ENCODE results near the gene NAGK. TPM values are rescaled to one million over a fixed set of nuclear protein-coding genes. Genes with fewer than 3 reads are reported as not detected.
"Not testable (repeated sequence)": the region's sequence is repeated elsewhere in the genome, so short reads cannot be mapped to it uniquely, and the experiment has no call there.

NAGK gene
- polyA plus RNA-seq, 10 donors: 60.5 to 79.4 (median 68.8) TPM

- DNase-seq: peak in 1 of 3 donors; percentile 72
Measured at GRCh38 chr2:71101656-71102055, 33.2 kb downstream of the NAGK start.

GRCh38 chr2:71102981-71103681, 34.7 kb downstream of the NAGK start:
- no peak for DNase-seq

GRCh38 chr2:71103809-71104208, 35.4 kb downstream of the NAGK start:
- no peak for DNase-seq

DNA sequence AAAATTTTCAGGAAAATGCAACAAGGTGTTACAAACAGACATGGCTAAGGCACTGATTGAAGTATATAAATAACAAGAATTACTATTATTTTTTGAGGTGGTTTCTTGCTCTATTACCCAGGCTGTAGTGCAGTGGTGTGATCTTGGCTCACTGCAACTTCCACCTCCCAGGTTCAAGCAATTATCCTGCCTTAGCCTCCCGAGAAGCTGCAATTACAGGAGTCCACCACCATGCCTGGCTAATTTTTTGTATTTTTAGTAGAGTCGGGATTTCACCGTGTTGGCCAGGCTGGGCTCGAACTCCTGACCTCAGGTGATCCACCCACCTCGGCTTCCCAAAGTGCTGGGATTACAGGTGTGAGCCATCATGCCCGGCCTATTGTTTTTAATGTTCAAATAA, 38.0 kb downstream of the NAGK start:
- not testable (repeated sequence) for DNase-seq

DNA sequence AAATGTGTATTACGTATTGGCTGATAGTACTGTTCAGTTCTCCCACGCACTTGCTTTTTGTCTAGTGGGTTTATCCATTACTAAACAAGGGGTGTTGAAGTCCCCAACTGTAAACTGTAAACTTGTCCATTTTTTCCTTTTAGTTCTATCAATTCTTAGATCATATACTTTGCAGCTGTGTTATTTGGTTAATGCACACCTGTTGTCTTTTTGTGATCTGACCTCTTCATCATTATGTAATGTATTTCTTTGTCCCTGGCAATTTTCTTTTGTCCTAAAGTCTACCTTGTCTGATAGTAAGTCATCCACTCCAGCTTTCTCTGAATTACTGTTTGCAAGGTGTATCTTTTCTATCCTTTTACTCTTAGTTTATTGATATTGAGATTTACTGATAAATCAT, 39.6 kb downstream of the NAGK start:
- DNase-seq: no peak

DNA sequence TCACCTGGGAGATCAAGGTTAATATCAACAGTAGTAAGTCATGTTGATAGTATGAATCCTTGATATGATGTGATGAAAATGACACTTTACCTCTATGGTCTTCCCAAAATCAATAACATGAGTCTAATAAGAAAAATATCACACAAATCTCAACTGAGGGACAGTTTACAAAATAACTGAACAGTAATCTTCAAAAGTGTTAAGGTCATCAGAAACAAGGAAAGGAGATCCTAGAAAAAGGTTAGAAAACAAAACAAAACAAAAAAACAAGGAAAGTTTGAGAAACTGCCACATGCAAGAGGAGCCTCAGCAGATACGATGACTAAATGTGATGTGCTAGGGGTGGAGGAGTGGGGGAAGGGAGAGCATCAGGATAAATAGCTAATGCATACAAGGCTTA, 45.4 kb downstream of the NAGK start:
- DNase-seq: no peak

- no peak for DNase-seq
Measured at GRCh38 chr2:71117063-71117462, 48.6 kb downstream of the NAGK start.

DNA sequence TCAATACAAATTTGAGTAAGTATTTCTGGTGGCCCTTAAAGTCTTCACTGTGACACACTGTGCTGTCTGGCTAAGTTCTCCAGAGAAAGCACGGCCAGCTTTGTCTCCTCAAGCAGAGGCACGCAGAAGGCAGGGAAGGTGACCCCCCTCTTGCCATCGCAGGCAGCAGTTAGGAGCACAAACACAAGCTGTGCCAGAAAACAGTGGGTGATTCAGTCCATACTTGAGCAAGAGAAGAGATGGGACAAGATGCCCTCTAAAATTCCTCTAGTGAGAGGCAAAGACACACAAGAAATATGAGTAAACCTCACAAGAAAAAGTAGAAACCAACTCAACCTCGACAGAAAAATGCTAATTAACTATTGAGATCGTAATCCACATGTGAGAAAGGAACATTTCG, 51.7 kb downstream of the NAGK start:
- no peak for DNase-seq

DNA sequence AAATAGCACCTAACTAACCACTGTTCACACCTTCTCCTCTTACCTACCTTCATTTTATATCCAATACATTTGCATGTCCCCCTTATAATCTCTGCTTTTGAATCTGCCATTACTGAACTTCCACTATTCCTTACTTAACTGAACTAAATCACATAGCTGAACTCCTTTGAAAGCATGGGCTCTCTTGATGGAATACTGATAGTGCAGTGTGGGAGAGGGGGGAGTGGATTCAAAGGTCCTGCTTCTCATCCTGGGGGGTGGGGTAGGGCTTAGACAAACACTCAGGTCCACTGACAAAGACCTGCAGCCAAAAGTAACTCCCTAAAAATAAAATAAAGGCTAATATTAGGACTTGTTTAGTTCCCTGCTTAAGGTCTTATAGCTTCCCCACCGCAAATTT, 53.0 kb downstream of the NAGK start:
- no peak for DNase-seq

GRCh38 chr2:71122387-71123298, 54.2 kb downstream of the NAGK start:
- no peak for DNase-seq

DNA sequence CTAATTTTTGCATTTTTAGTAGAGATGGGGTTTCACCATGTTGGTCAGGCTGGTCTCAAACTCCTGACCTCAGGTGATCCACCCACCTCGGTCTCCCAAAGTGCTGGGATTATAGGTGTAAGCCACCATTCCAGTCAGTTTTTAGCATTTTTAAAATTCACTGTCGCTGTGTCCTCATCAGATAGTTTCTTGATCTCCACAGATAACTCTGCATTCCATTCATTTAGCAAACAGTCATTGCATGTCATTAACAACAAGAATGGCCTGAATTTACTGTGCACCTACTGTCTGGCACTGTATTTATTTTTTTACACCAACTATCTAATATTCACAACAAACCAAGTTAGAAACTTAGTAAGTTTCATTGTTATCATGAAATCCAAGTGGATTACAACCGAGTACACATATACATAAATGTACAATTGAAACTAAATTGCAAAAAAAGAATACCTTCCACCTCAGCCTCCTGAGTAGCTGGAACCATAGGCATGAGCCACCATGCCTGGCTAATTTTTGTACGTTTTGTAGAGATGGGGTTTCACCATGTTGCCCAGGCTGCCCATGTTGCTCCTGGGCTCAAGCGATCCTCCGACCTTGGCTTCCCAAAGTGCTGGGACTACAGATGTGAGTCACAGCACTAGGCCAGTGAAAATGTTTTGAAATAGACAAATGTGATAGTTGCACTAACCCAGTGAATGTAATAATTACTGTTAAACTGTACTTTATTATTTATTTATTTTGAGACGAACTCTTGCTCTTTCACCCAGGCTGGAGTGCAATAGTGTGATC, 57.3 kb downstream of the NAGK start:
- no peak for DNase-seq

DNA sequence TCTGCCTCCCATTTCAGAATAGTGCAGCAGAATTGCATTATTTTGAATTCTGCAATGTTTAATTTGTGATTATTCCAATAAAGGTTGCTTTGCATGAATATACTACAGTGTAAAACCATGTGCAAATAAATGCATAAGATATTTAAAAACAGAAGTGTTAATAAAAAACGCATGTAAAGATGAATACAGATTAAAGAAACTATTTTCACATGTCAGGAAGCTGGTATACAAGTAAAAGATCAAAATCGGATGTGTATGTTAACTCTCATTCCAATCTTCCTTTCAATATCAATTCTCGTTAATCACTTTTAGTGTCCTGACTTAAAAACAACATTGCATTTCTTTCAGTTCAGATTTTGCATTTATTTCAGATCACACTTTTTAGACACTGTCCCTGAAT, 58.5 kb downstream of the NAGK start:
- no peak for DNase-seq

Other genes starting within 250 kb of the NAGK start
- under 1 TPM in 8 of 10 donors, not detected in 2; 0.07 to 0.86 (median 0.19) TPM for gene CLEC4F, start 248.0 kb upstream of the NAGK start, polyA plus RNA-seq (ENCODE audit: insufficient read length in 10 of 10)
- gene CD207, start 232.8 kb upstream of the NAGK start, polyA plus RNA-seq (ENCODE audit: insufficient read length in 10 of 10): under 1 TPM in 7 of 10 donors, not detected in 3; 0.12 to 0.87 (median 0.28) TPM
- gene VAX2, start 168.1 kb upstream of the NAGK start, polyA plus RNA-seq (ENCODE audit: insufficient read length in 10 of 10): 1 to 10 TPM; 2.3 to 4.4 (median 3.8) TPM
- gene ATP6V1B1, start 132.7 kb upstream of the NAGK start, polyA plus RNA-seq (ENCODE audit: insufficient read length in 10 of 10): 1 to 10 TPM in 6 of 10 donors, under 1 TPM in 4; 0.56 to 3.1 (median 1.2) TPM
- 1 to 10 TPM in 8 of 10 donors, under 1 TPM in 2; 0.56 to 1.8 (median 1.2) TPM for gene ANKRD53, start 90.0 kb upstream of the NAGK start, polyA plus RNA-seq (ENCODE audit: insufficient read length in 10 of 10)
- gene TEX261, start 73.8 kb upstream of the NAGK start, polyA plus RNA-seq (ENCODE audit: insufficient read length in 10 of 10): 10 to 100 TPM; 34.6 to 51.4 (median 39.0) TPM
- gene MCEE, start 61.6 kb downstream of the NAGK start, polyA plus RNA-seq (ENCODE audit: insufficient read length in 10 of 10): 10 to 100 TPM; 18.0 to 29.1 (median 23.9) TPM
- gene MPHOSPH10, start 62.0 kb downstream of the NAGK start, polyA plus RNA-seq (ENCODE audit: insufficient read length in 10 of 10): 10 to 100 TPM; 26.4 to 39.6 (median 32.8) TPM
- 10 to 100 TPM in 1 of 10 donors, 1 to 10 TPM in 9; 5.1 to 10.0 (median 8.2) TPM for gene PAIP2B, start 158.5 kb downstream of the NAGK start, polyA plus RNA-seq (ENCODE audit: insufficient read length in 10 of 10)